ENCODE results near the gene KCNJ8.

KCNJ8 gene

DNA sequence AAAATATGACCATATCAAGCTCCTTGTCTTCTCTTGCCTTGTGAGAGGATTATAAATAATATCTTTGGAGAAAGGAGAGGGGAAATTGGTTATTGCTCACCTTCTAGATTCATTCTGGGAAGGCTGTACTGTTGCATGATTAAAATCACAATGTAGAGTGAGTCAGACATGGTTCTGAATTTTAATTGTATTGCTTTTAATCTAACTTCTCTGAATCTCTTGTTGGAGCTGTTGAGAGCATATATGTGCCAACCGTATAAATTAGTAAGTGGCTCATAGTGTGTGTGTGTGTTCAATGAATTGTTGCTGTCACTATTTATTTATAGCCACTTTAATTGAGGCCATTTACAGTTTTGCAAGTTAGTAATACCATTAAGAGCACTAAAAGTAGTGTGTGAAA lies 56.1 kb downstream of the KCNJ8 start:
- DNase-seq (ENCODE audit: low read depth in 2 of 2, low spot score in 1 of 2), result no peak

DNA sequence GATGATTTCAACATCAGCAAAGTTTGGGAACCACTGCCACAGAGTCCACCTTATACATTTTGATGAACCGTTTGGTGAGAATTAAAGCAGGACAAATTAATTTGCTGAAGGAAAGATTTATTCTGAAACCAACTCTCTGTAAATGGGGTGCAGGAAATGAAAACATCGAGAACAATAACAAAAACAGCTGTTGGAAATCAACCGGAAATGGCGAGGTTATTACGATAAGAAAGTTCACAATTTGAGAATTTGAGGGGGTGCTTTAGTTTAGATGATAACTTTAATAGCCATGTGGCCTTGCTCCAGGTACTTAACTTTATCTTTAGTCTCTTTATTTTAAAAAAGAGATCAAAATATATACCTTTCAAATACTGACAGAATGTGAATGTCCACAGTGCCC lies 56.7 kb downstream of the KCNJ8 start:
- no peak for DNase-seq (ENCODE audit: low read depth in 2 of 2, low spot score in 1 of 2)

DNA sequence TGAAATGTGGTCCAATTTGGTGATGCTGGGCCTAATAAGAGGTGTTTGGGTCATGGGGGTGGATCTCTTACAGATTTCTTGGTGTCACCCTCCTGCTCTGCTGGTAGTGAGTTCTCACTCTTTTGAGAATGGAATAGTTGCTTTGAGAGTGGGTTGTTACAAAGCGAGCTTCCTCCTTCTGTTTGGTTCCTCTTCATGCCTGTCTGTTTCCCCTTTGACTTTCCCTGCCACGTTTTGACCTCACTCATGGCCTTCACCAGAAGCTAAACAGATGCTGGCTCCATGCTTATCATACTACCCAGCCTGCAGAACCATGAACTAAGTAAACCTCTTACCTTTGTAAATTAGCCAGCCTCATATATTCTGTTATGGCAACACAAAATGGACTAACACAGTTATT lies 59.1 kb downstream of the KCNJ8 start:
- DNase-seq (ENCODE audit: low read depth in 2 of 2, low spot score in 1 of 2), result no peak
